A673 (cell line): ENCODE results near the gene C10orf105. TPM values are rescaled to one million over a fixed set of nuclear protein-coding genes. Genes with fewer than 3 reads are reported as not detected.

Experiments
- BruUV-seq: library from RNA; stranded (reverse); fragments of 400-500 nt; replicated peaks from 2 replicates; lab custom pipeline; 2021; lab: Mats Ljungman, UMichigan
- CTCF ChIA-PET: fragments of 300-600 bp; sonication (Branson Sonifier 250); formaldehyde crosslinking; loops from one replicate; lab custom pipeline; 2022; ENCODE audit warnings: antibody characterized with exemption; lab: Charles Lee
- POLR2A ChIA-PET: fragments of 300-600 bp; sonication (Branson Sonifier 250); formaldehyde crosslinking; loops from one replicate; lab custom pipeline; 2022; ENCODE audit warnings: antibody characterized with exemption; ENCODE audit not compliant: low non-redundant PET; lab: Charles Lee
- DNase-seq: peaks from one replicate; pipeline ENCODE4 v3.0.0-alpha.2; 2015; ENCODE audit warnings: low spot score
- H3K27ac ChIP-seq: fragments of 200-600 bp; sonication (generic); 2 replicates; pipeline ENCODE4 v1.5.1; 2016; ENCODE audit warnings: mixed run types, low read depth, mild to moderate bottlenecking, mixed read lengths, antibody characterized with exemption, low read length; ENCODE audit not compliant: poor library complexity, severe bottlenecking
- H3K27me3 ChIP-seq: fragments of 200-600 bp; sonication (generic); replicated peaks from 2 replicates; pipeline ENCODE4 v1.6.1; 2017; ENCODE audit warnings: mixed run types, low read depth, mild to moderate bottlenecking, mixed read lengths, antibody characterized with exemption, low read length; ENCODE audit not compliant: insufficient read depth, poor library complexity
- H3K36me3 ChIP-seq: fragments of 200-600 bp; sonication (generic); 2 replicates; pipeline ENCODE4 v1.6.1; 2016; ENCODE audit warnings: mixed run types, mild to moderate bottlenecking, mixed read lengths, antibody characterized with exemption, low read length; ENCODE audit not compliant: insufficient read depth, poor library complexity, severe bottlenecking
- H3K4me1 ChIP-seq: fragments of 200-600 bp; sonication (generic); 2 replicates; pipeline ENCODE4 v1.6.1; 2017; ENCODE audit warnings: mixed run types, mild to moderate bottlenecking, mixed read lengths, antibody characterized with exemption, low read length; ENCODE audit not compliant: insufficient read depth, poor library complexity, severe bottlenecking
- H3K4me3 ChIP-seq: fragments of 200-600 bp; sonication (generic); 2 replicates; pipeline ENCODE4 v1.5.1; 2016; ENCODE audit warnings: low read depth, mixed run types, mild to moderate bottlenecking, mixed read lengths, low read length; ENCODE audit not compliant: poor library complexity, severe bottlenecking
- H3K9me3 ChIP-seq: fragments of 200-600 bp; sonication (generic); 2 replicates; pipeline ENCODE4 v1.6.1; 2016; ENCODE audit warnings: mixed run types, low read depth, mild to moderate bottlenecking, mixed read lengths, antibody characterized with exemption, low read length; ENCODE audit not compliant: poor library complexity, severe bottlenecking
- EZH2 ChIP-seq: fragments of 200-600 bp; sonication (generic); IDR thresholded peaks from 2 replicates; pipeline ENCODE4 v1.6.1; 2017; ENCODE audit warnings: borderline replicate concordance, low read depth, mild to moderate bottlenecking, mixed read lengths, antibody characterized with exemption, low read length; ENCODE audit not compliant: poor library complexity, severe bottlenecking
- intact Hi-C: fragments of 100-400 bp; cut with micrococcal nuclease; formaldehyde crosslinking; loops from one replicate; pipeline ENCODE4 v1.10.0; 2022; ENCODE audit not compliant: unreplicated experiment
- total RNA-seq: library from RNA; stranded (reverse); gene quantifications from 2 replicates; pipeline ENCODE4 v1.2.3, GENCODE V29; 2021
- TF ChIP-seq, protein P1 (sequence below): fragments of 300-800, 200-600 bp; sonication (generic); conservative IDR thresholded peaks from 2 replicates; pipeline ENCODE4 v1.5.1; 2017; ENCODE audit warnings: low read depth, mild to moderate bottlenecking, antibody characterized with exemption, low read length, moderate library complexity, mixed read lengths

C10orf105 gene
- total RNA-seq, 1 experiment from 2014 or later, result not detected

DNA sequence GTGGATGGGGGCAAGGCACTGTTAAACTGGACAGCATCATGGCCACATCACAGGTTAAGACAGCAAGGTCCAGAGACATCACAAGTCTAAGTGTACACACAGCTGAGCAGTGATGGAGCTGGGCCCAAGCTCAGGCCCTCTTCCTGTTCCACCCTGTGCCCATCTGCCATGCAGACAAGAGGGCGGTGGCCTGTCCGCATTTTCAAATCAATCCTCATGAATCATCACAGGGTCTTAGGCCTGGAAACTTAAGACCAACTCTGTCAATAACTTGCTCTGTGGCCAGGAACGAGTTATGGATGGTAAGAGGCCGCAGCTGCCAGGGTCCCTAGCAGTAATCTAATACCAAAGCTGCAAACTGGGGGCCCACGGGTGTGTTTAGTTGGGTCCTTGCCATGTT, 3.2 kb downstream of the C10orf105 start:
- CTCF ChIA-PET, result no interaction called here
- POLR2A ChIA-PET, result no interaction called here
- Histone ChIP-seq H3K27ac (no peak overlapping the region), H3K4me1 (peaks cover 8% of the 10 kb centered on the region), H3K36me3 (no peaks in the 10 kb centered on the region), H3K9me3 (no peaks in the 10 kb centered on the region), H3K27me3 (no peaks in the 10 kb centered on the region), H3K4me3 (no peak overlapping the region)
- intact Hi-C loops, result no loop called here
- no peak for DNase-seq
- no peak for TF ChIP-seq EZH2
- TF ChIP-seq, protein P1, sequence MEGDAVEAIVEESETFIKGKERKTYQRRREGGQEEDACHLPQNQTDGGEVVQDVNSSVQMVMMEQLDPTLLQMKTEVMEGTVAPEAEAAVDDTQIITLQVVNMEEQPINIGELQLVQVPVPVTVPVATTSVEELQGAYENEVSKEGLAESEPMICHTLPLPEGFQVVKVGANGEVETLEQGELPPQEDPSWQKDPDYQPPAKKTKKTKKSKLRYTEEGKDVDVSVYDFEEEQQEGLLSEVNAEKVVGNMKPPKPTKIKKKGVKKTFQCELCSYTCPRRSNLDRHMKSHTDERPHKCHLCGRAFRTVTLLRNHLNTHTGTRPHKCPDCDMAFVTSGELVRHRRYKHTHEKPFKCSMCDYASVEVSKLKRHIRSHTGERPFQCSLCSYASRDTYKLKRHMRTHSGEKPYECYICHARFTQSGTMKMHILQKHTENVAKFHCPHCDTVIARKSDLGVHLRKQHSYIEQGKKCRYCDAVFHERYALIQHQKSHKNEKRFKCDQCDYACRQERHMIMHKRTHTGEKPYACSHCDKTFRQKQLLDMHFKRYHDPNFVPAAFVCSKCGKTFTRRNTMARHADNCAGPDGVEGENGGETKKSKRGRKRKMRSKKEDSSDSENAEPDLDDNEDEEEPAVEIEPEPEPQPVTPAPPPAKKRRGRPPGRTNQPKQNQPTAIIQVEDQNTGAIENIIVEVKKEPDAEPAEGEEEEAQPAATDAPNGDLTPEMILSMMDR, result no peak
- BruUV-seq, result no TSS peak

DNA sequence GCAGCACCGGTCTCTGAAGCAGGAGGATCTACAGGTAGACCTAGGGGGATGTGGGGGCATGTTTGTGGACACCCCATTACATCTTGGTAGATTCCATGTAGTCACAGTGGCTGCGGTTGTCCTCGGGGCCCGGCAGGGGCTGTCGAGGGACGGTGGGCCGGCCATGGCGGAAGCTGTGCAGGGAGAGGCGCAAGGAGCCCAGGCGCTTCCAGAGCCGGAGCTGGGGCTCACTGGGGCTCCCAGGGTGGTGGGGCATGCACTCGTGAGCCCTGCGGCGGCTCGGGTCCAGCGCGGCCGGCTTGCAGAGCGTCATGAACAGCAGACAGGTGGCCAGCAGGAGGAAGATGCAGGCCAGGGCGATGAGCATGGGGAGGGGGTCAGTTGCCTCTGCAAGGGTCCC, 3.7 kb downstream of the C10orf105 start:
- Histone ChIP-seq H3K4me3 (no peak overlapping the region), H3K9me3 (no peaks in the 10 kb centered on the region), H3K27ac (no peak overlapping the region), H3K36me3 (no peaks in the 10 kb centered on the region), H3K27me3 (no peaks in the 10 kb centered on the region), H3K4me1 (peaks cover 8% of the 10 kb centered on the region)
- ChIA-PET POLR2A (no interaction called here), CTCF (no interaction called here)
- no TSS peak for BruUV-seq
- DNase-seq, result no peak
- intact Hi-C loops, result no loop called here
- no peak for TF ChIP-seq EZH2
- TF ChIP-seq, protein P1, result no peak

DNA sequence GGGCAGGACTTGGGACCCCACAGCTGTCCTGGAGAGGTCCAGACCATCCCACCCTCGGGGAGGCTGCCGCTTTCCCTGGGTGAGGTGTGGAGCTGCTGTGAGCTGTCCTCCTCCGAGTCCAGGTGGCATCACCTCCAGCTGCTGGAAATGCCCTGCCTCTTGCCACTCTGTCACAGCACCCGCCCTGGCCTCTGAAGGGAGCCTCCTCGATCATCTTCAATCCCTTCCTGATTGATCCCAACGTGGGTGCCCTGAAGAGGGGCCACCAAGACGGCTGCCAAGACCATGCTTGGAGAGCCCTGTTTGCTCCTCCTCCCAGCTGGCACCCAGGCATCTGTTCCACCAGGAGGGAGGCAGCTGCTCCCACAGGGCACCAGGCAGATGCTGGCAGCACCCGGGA, 4.6 kb downstream of the C10orf105 start:
- H3K9me3 ChIP-seq, result no peaks in the 10 kb centered on the region
- POLR2A ChIA-PET, result no interaction called here
- no peaks in the 10 kb centered on the region for H3K36me3 ChIP-seq
- DNase-seq, result no peak
- no peak overlapping the region for H3K27ac ChIP-seq
- H3K27me3 ChIP-seq, result no peaks in the 10 kb centered on the region
- H3K4me1 ChIP-seq, result peaks cover 8% of the 10 kb centered on the region
- no peak overlapping the region for H3K4me3 ChIP-seq
- no peak for TF ChIP-seq EZH2
- TF ChIP-seq, protein P1, result no peak
- intact Hi-C loops, result no loop called here
- no TSS peak for BruUV-seq
- CTCF ChIA-PET, result no interaction called here
